LHCN-M2 (cell line): ENCODE measurements around the gene ARHGAP18. TPM values are rescaled to one million over a fixed set of nuclear protein-coding genes. Genes with fewer than 3 reads are reported as not detected.
"Not testable (repeated sequence)": the region's sequence is repeated elsewhere in the genome, so short reads cannot be mapped to it uniquely, and the experiment has no call there.

Source experiments
- DNase-seq: peaks from one replicate; pipeline ENCODE4 v3.0.0-alpha.2; 2012; ENCODE audit warnings: low read depth
- total RNA-seq: library from RNA; depleted of rRNA; stranded (reverse); fragments of >200 nt; gene quantifications from 2 replicates; pipeline ENCODE4 v1.2.3, GENCODE V29; 2014

ARHGAP18 gene
- total RNA-seq, 1 experiment from 2014 or later, result 96.8 TPM

DNA sequence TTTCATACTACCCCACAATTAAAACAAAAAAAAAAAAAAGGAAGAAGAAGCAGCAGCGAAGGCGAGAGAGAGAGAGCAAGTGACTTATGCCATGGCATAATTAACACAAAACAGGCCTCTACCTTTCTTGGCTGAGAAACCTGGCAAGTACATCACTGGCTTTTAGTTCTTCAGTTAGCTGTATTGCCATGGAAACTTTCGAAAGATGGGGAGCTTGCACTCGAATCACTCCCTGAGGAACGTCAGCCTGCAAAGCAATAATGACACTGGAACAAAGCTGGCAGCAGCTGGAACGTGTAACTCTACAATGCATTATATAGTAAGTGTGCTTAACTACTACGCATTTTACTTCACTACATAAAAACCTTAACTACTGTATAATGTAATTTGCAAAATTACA, 126.1 kb downstream of the ARHGAP18 start:
- no peak for DNase-seq

DNA sequence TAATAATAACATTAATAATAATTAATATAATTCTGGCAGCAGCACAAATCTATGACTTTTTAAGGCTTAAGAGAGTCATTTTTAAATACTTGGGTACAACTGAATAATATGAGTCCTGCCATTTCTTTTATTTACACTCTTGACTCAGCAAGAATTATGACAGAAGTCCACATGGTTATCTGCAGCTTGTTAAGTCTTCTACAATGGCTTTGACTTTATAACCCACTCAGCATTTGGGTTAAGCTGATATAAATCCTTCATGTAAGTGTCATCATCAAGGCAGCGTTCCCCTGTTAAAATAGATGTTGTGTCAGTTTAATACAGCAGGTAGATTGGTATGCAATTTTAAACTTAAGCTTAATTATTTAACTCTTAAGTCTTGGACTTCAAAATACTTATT, 131.7 kb downstream of the ARHGAP18 start:
- no peak for DNase-seq

DNA sequence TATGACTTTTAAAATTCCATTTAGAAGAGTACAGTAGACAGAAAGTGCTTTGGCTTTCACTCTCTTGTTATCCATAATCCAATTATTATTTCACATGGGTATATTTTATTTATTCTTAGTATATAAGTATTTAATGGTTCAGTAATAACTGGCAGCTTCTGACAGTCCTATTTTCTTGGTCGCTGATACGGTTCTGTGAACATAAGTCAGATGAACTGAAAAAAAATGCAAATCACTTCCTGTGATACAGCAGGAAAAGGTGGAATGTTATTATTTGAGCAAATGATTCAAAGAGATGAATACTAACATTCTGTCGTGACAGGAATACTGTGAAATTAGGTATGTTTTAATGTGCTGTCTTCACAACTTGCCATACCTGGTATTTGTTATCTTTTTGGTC, 132.3 kb downstream of the ARHGAP18 start:
- no peak for DNase-seq

DNA sequence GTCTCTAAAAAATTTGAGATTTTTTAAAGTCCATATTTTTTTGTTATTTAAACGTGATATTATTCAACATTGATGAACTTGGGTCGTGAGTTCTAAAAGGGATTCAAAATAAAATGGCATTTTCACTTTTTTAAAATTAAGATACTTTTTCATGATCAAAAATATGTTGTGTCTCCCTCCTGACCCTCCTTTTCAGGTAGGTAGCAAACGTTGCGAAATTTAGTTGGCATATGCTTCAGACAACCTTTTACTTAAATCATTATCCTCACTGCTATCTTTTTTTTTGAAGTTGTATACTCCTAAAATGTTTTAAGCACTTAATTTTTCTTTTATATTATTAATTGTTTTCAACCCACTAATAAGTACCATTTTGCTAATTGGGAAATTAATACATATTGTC, 133.5 kb downstream of the ARHGAP18 start:
- no peak for DNase-seq

DNA sequence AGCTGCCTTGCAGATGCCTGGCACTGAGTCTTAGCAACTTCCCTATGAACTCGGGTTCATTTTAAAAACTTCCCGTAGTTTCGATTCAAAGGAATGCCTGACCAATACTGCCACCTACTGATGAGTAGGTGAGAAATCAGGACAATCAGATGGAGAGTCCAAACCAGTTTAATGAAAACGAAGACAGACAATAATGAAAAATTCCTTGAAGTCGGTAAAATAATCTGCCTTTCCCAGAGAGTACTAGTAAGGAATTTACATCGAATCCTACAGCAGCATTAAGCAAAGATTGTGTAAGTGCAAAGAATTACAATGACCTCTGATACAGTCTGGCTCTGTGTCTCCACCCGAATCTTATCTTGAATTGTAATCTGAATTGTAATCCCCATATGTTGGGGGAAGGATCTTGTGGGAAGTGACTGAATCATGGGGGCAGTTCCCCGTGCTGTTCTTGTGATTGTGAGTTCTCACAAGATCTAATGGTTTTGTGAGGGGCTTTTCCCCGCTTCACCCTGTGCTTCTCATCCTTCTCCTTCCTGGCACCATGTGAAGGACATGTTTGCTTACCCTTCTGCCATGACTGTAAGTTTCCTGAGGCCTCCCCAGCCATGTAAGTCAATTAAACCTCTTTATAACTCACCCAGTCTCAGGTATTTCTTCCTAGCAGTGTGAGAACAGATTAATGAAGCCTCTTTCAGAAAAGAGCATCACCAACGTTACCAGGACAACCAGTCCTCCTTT, 134.4 kb downstream of the ARHGAP18 start:
- DNase-seq, result peak; percentile 66

DNA sequence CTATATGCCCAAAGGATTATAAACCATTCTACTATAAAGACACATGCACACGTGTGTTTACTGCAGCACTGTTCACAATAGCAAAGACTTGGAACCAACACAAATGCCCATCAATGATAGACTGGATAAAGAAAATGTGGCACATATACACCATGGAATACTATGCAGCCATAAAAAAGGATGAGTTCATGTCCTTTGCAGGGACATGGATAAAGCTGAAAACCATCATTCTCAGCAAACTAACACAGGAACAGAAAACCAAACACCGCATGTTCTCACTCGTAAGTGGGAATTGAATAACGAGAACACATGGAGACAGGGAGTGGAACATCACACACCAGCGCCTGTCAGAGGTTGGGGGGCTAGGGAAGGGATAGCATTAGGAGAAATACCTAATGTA, 135.4 kb downstream of the ARHGAP18 start:
- not testable (repeated sequence) for DNase-seq

DNA sequence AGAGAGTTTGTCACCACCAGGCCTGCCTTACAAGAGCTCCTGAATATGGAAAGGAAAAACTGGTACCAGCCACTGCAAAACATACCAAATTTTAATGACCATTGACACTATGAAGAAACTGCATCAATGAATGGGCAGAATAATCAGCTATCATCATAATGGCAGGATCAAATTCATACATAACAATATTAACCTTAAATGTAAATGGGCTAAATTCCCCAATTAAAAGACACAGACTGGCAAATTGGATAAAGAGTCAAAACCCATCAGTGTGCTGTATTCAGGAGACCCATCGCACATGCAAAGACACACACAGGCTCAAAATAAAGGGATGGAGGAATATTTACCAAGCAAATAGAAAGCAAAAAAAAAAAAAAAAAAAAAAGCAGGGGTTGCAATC, 139.0 kb downstream of the ARHGAP18 start:
- DNase-seq, result not testable (repeated sequence)

DNA sequence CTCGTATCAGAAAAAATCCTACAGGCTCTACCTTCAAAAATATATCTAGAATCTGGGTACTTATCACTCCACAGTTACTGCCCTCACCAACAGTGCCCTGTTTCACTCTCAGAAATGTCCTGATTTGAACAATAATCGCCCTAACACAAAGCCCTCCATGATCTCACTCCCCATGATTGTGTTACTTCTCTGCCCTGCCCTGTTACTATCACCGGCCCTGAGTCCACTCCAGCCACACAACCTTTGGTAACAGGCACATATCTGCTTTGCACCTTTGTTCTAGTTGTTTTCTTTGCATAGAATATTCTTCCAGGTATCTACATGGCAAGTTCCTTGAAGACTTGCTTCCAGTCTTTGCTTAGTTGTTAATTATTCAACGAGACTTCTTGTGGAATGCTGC, 142.0 kb downstream of the ARHGAP18 start:
- no peak for DNase-seq

DNA sequence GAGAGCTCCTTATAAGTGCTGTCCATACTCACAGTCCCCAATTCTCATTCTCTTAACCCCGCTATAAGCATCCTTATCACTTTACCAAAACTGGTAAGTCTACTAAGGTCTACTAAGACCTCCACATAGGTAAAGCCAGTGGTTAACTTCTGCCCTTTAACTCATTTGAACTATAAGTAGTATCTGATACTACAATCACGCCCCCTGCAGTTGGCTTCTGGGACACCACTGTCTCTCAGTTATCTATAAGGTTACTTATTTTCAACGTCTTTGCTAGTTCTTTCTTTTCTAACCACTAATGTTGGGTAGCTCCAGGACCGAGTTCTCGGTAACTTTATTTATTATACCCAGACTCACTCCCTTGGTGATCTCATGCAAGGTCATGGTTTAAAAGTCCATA, 142.6 kb downstream of the ARHGAP18 start:
- peak; percentile 25 for DNase-seq

DNA sequence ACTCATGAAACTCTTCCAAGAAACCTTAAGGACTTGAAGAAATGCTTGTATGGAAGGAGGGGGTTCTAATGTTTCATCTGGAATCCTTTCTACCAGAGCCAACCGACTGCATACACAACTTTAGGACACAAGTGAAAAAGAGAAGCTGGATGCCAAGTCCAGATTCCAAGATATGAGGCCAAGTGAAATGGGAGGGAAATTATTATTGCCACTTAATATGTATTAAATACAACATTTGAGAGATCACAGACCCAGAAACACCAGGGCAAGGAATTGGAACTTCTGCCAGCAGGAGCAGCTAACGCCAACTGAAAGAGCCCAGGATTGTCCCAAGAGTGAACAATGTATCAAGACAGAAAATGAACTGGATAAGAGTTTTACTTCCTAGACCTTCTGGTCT, 144.2 kb downstream of the ARHGAP18 start:
- DNase-seq, result no peak

DNA sequence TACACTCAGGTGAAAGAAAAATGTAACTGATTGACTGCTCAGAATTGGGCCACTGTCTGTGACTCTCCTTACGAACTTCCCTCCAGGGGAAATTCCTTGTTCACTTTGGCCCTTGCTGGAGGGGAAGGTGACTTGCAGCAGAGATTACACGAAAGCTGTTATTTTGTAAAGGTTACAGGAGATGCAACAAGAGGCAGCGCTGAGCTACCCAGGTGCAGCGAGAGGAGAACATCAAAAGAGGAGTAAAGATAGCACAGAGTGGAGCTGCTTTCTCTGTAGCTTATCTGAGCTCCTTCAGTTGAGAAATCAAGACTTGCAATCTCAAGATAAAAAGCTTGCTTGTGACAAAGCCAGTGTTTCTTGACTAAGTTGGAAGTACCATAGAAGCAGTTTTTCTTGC, 144.6 kb downstream of the ARHGAP18 start:
- DNase-seq, result no peak

DNA sequence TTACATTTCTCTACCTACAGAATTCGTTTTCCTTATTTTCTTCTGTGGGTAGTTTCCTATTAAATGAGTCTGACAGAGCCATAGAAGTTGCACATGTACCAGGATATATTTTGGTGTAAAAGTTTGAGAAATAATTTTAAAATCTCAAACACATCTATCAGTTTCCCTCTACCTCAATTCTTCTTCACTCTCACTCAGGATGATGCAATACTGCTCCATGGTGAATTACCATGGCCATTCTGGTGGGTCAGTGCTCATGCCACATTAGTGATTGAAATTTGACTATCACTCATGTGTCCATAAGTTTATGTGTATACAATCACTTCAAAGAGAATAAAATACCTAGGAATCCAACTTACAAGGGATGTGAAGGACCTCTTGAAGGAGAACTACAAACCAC, 151.7 kb downstream of the ARHGAP18 start:
- no peak for DNase-seq

DNA sequence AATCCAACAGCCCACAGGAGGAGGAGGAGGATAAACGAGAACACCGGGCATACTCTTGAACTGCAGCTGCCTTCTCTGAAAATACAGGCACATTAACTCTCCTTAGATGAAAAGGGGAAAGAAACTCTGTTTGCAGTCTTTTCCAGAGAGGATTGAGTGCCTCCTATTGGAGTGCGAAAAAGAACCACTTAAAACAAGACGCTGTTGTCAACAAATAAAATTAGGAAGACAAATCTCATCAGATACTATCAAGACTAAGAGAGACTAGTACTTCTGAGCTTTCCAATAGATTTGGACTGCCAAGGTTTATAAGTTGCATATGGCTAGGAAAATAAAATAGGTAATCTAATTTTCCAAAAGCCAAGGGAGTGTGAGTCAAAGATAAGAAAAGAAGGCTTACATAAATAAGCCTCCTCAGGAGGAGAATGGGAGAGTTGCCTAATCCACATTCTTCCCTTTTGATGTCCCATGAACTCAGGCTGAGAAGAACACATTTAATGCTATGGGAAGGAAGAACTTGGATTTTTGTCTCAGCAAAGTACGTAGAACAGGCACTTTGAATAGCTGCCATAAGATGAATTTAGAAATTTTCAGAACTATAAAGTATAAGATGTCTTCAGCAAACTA, 154.7 kb downstream of the ARHGAP18 start:
- DNase-seq, result no peak

DNA sequence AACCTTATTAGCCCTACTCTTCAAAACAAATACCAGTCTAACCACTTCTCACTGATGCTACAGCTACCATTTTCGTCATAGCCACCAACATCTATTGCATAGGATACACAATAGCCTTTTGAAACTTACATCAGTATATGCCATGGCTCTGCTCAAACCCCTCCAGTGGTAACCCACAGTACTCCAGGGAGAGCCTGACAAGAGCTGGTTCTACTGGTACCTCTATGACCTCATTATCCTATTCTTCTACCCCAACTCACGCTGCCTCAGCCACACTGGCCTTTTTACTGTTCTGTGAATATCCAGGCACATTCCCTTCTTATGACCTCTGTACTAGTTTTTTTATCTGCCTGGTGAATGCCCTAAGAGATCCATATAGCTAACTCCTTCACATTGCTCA, 157.6 kb downstream of the ARHGAP18 start:
- DNase-seq, result no peak

DNA sequence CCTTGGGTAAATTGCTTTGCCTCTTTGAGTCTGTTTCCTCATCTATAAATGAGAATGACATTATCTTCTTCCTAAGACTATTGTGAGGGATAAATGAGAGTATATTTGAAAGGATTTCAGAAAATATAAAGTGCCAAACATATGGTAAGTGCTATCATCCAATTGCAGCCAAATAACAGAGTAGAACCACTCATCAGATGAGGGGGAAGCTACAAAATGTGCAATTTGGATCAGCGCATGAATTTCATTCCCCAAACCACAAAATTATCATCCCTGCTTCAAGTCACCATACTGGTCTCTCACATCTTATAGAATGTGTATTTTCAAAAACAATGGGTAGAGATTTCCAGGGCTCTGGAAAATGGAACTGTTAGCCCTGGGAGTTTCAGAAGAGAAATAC, 158.5 kb downstream of the ARHGAP18 start:
- no peak for DNase-seq

DNA sequence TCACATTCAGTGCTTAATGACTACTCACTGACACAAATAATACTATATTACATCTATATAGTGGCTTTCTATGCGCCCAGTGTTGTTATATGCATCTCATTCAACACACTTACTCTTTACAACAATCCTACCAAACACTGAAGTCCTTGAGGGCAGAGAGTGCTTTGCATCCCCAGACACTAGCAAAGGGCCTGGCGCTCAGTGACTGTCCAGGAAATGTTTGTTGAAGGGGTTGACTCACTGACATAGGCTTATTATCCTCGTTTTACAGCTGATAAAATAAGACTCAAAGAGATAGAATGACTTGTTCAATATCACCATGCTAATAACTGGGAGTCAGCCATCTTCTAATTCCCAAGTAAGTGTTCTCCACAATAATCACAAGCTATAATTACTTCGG, 163.3 kb downstream of the ARHGAP18 start:
- no peak for DNase-seq

DNA sequence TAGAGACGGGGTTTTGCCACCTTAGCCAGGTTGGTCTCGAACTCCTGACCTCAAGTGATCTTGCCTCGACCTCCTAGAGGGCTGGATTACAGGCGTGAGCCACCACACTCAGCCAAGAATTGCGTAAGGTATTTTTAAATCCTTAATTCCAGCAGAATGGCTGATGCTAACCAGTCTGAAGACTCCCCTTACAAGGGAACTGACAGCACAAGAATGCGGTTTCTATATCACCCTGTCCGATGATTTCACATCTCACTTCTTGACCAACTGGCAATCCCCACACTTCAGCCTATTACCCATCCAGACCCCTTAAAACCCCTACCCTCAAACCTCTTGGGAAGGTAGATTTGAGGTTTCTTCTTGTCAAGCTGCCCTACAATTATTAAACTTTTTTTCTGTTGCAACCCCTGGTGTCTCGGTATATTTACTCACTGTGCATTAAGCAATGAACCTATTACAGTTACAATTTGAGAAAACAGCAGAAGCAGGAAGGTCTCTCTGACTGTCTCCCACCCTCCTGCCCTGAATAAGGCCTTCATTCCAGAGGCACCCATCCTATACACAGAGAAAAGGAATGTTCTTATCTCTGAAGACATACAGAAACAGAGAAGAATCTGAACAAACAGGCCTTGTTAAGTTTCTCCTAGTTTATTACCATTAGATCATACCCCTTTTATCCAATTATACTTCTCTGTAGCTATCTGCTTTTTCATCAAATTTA, 164.9 kb downstream of the ARHGAP18 start:
- DNase-seq, result no peak

DNA sequence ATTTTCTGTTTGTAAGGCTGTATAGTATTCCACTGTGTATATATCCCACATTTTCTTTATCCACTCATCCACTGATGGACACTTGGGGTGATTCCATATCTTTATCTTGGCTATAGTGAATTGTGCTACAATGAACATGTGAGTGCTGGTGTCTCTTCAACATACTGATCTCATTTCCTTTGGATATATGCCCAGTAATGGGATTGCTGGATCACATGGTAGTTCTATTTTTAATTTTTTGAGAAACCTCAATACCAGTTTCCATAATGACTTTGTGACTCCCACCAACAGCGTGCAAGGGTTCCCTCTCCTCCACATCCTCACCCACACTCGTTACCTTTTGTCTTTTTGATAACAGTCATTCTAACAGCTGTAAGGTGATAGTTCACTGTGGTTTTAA, 166.0 kb downstream of the ARHGAP18 start:
- DNase-seq, result peak; percentile 75

DNA sequence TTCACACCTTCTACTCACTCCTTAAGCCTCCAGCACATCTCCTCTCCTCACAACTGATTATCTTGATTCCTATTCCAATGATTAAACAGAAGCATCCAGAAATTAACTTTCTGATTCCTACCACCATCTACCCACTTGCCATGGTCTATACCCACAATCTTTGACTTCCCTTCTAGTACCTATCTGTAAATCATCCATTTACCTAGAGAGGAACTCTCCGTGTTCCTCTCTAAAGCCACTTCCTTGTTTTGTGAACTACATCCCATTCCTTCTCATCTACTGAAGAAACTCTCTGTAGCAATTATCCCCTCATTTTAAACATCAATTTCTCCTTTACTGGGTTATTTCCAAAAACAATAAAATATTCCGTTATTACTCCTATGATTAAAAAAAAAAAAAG, 167.3 kb downstream of the ARHGAP18 start:
- DNase-seq, result no peak

DNA sequence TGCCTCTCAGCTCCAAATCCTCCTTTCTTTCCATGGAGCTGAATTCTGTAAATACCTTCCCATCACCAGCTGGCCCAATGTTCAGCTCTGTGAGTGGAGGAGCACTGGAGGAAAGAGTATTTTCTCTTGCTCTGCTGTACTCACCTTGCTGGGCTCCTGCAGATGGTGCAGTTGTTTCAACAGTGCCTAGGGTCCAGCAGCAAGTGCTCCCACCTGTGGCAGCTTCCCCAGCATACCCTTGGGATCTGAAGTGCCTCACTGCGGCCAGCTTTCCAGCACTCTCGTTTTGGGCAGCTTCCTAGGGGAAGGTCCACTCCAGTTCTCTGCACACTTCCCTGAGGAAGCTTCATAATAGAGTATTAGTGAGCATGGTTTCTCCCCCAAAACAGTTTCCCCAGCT, 170.9 kb downstream of the ARHGAP18 start:
- DNase-seq, result no peak

DNA sequence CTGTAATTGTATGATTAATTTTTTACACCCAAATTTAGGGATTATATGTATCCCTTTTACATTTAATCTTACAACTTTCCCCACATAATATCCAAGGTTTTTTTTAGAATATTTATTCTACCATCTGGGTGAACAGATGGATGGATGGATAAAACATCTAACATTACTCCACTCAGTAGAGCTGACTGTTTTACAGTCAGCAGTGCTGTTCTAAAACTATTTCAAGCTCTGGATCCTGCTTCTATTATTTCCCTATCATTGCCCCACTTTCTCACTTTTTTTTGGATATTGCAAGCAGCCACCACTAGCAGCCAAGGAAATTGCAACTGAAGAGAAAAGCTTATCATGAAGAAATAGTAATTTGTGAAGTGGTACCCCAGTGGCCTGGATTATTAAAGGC, 173.7 kb downstream of the ARHGAP18 start:
- no peak for DNase-seq

DNA sequence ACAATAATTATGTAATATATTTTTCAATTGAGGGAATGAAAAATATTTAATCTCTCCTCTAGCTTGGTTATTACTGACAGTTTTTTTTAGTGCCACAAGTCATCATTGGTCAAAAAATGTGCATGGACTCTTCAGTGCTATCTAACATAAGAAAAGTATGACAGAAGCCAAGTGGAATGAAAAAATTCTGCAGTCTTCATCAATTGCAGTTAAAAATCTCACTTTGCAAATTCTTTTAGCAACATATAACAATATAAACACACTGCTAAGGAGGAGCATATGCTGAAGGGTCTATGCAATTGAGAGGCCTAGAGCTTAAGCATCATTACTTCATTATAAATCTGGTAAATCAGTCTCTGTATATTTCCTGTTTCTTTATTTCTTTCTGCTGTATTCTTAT, 175.1 kb downstream of the ARHGAP18 start:
- no peak for DNase-seq
